GM19239 (cell line): ENCODE data around the gene ZBTB46.

ENCODE experiments used
- DNase-seq: peaks from one replicate; pipeline ENCODE4 v3.0.0; 2011; ENCODE audit warnings: low spot score; ENCODE audit not compliant: insufficient read length
- FAIRE-seq: peaks from 2 replicates; lab custom pipeline; 2011; peaks lifted over from hg19 to GRCh38; lab: Jason Lieb, UNC

ZBTB46 gene

DNA sequence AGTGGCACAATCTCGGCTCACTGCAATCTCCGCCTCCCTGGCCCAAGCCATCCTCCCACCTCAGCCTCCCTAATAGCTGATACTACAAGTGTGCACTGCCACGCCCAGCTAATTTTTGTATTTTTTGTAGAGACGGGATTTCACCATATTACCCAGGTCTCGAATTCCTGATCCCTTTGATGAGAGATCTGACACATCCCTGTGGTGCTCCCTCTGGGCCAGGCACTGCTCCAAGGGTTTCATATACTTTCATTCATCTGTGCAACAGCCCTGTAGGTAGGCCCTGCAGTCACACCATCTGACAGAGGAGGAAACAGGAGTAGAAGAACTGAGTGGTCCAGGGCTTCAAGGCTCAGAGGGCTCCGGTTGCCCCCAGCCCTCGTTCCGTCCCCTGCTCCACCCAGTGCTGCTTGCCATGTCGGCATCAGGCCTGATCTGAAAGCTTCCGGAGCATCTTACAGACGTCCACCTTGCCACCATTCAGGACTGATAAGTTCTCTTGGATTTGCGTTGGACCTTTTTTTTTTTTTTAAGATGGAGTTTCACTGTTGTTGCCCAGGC is 119.9 kb downstream of the ZBTB46 start:
- FAIRE-seq (no peak), DNase-seq (no peak)

DNA sequence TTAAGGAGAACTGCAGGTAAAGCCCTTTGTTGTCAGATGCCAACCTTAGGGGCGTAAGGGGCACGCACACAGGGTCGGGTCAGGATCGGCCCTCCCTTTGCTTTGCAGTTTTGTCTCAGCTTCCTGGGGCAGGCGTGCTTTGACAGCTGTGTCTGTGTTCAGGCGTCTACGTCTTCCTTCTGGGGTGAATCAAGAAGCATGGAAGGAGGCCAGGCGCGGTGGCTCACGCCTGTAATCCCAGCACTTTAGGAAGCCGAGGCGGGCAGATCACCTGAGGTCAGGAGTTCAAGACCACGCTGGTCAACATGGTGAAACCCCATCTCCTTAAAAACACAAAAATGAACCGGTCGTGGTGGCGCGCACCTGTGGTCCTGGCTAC is 121.9 kb downstream of the ZBTB46 start:
- FAIRE-seq (no peak), DNase-seq (no peak)

DNA sequence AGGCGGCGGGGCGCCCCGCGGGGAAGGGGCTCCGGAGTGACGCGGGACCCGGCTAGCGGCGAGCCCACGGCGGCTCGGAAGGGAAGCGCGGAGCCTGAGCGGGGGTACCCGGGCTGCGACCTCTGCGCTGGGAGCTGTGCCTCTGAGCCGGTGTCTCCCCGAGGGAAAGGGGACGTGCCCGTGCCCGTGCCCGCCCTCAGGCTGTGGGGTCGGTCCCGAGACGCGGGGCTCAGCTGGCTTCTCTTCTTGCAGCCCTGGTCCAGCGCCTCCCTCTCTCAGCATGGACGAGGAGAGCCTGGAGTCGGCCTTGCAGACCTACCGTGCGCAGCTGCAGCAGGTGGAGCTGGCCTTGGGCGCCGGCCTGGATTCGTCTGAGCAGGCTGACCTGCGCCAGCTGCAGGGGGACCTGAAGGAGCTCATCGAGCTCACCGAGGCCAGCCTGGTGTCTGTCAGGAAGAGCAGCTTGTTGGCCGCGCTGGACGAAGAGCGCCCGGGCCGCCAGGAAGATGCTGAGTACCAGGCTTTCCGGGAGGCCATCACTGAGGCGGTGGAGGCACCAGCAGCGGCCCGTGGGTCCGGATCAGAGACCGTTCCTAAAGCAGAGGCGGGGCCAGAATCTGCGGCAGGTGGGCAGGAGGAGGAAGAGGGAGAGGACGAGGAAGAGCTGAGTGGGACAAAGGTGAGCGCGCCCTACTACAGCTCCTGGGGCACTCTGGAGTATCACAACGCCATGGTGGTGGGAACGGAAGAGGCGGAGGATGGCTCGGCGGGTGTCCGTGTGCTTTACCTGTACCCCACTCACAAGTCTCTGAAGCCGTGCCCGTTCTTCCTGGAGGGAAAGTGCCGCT is 122.5 kb downstream of the ZBTB46 start:
- DNase-seq (peak; percentile 36), FAIRE-seq (no peak)

DNA sequence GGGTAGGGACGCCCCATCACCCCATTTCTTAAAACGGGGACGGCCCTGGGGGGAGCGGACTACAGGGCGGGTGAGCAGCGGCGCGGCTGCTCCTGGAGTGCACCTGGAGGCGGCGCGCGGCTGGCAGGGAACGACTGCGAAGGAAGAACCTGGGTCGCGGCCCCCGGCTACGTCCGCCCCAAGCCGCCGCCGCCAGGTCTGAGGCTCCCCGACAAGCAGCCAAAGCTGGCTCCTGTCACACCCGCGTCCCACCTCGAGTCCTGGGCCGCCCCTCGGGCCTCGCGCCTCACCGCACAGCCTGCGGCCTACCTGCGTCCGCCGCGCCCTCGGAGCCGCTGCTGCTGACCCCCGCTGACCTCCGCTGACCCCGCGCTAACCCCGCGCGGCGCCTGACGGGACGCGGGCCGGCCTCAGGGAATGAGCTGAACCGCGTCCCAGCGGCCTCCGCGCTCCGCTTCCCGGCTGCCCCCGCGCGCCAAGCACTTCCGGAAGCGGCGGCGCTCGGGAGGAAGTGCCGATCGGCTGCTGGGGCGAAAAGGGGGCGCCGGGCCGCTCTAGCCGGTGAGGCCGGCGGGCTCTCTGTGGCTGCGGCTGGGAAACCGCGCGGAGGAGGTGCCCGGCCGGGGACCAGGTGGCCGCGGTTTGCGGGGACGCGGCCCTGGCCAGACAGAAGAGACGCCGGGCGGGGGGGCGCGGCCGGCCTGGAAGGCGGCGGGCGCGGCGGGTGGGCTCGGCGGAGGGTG is 123.3 kb downstream of the ZBTB46 start, which contains the start of the genes ARFRP1 and ZGPAT:
ARFRP1 (minus strand) TSS at position 419 of the 743 bp plus-strand sequence. CDS start 885 bp downstream, outside the sequence.
ZGPAT (plus strand) TSS at position 482 of the 743 bp plus-strand sequence. CDS start 542 bp downstream, outside the sequence.
- DNase-seq (peak; percentile 92), FAIRE-seq (peak; percentile 52)

DNA sequence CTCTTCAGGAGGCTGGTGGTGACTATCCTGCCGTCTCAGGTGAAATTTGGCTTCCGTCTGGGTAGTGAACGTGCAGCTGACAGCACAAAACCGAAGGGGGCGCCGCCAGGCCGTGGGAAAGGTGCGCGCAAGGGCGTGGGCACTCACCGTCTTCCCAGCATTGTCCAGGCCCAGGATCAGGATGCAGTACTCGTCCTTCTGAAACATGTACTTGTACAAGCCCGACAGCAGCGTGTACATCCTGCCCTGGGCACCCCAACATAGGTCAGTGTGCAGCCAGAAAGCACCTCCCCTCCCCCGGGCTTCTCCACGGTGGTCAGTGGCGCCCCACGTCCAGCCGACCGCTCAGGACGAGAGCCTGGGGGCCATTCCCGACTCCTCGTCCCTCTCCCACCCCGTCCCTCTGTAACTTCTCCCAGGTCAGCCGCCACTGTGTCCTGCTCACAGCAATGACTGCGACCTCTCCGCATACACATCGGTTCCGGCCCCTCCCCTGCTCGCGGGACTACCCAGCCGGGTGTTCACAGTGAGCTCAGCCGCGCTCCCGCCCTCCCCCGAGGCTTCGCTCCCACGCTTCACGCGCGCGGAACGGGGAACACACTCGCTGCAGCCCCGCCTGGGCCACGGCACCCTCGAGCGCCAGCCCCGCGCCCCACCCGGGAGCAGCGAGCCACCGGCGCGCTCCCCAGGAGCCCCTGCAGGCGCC is 124.1 kb downstream of the ZBTB46 start:
- FAIRE-seq: peak; percentile 75

DNA sequence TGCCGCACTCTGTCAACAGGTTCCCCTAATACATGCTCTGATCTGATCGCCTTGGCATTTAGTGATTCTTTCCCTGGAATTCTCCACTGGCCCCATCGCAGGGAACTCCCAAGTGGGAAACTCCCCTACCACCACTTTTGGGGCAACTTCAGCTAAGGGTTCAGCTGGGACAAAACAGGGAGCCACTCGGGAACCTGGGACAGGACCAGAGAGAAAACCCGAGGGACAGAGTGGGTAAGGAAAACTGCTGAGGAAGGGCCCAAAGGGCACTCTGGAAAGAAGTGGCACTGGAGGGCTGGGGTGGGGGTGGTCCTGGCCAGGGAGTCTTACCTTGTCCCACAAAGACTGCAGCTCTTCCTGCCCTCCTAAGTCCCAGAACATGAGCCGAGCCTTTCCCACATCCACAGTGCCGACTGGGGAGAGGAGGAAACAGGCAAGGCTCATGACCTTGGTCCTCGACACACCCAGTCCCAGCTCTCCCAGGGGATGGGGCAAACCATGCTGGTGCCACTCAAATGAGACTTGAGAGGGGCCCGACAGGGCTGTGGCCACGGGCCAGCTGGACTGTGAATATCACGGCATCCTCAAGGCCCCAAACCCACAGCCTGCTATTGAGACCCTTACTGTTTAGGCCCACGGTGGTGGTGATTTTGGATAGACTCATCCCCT is 124.9 kb downstream of the ZBTB46 start:
- no peak for DNase-seq
- FAIRE-seq: no peak

More for the DNA sequence above, 124.1 kb downstream of the ZBTB46 start:
- DNase-seq: peak; percentile 73

DNA sequence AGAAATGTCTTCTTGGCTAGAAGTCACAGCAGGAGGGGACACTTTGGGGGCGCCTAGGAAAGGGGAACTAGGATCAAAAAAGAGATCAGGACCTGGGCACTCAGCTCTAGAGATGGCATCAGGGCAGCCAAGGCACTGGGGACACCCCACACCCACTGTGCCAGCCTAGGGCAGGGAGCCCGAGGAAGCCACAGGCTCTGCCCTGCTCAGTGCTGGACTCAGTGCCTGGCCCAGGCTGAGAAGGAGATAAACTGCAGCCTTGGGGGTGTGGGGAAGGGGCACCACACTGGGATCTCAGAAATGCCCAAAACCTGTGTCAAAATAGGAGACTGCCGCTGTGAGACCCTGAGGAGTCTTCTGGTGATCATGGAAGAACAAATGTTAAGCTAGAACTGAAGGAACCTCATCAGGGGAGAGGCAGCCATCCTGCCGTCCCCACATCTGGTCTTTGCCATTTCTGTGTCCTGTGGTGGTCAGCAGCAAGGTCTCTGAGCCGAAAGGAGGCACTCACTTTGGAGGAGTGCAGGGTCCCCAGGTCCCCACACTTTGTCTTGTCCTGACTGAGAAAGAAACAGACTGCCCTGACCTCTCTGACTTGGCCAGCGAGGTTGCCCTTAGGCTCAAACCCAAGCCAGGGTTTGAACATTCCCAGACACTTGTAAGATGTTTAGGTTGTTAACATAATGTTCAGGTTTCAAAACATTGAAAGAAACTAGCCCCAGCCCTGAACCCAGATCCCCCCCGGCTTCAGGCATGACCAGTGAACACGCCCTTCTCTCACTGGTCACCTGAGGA is 125.6 kb downstream of the ZBTB46 start:
- FAIRE-seq: no peak
- no peak for DNase-seq

DNA sequence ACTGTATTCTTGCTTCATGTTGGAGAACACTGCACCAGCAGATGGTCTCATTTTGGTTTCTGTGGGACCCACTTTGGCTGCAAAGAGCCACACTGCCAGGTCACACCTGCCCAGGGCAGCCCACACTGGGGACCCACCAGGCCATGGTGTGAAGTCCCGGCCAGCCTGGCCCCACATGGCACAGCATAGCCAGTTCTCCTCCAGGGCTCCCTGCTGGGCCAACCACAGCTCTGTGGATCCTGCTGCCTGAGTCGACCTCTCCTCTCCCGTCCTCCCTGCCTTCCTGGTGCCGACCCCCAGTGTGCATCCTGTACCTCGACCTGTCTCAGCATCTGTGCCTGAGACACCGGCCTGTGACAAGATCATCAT is 126.3 kb downstream of the ZBTB46 start:
- DNase-seq (no peak), FAIRE-seq (no peak)

DNA sequence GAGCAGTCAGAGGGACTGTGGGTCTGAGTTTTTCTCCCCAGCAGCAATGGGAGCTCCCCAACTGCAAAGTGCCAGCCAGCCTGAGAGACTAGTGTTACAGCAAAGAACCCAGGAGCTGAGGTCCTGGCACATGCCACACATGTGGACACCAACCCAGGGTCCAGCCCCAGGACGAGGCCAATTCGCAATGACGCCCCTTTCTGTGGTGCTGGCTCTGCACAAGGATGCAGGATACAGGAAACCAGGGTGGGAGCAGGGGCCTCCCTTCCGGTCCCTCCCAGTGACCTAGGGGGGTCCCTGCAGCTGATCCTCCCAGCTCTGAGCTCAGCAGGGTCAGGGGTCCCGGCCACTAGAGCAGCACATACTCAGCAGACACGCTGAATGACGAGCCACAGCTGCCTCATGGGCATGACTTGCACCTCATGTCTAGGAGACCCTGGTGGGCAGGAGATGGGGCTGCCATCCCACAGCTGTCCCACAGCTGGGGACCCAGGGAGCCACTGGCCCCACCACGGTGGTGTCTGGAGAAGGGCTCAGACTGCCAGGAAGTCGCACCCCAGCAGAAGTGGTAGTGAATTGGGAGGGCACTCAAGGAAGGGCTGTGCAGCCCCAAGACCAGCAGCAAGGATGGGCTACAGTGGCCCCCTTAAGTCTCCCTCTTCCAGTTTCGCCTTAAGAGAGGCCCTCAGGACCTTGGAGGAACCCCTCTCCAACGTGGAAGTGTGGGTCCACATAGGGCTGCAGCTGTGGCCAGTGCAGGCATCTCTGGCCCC is 126.9 kb downstream of the ZBTB46 start:
- FAIRE-seq: no peak

DNA sequence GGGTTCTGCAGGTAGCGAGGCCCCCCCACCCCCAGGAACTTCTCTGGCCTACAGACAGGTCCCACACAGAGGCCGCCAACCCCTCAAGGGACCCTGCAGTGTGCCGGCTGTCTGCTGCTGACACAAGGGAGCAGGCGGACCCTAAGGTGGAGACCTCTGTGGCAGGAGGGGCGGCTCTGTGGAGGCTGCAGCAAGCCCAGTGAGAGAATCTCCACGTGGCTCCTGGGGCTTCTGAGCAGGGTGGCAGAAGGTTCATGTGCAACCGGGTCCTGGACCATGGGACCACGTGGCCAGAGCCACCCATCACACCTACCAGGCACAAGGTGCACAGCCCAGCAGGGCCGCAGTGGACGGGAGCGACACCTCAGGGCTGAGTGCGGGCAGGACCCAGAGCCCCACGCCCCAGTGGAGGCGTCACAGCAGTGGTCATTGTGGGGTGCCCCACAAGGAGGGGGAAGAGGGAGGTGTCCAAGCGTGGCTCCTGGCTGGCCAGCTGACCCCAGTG is 127.5 kb downstream of the ZBTB46 start:
- FAIRE-seq (no peak), DNase-seq (no peak)

More for the DNA sequence above, 126.9 kb downstream of the ZBTB46 start:
- no peak for DNase-seq

DNA sequence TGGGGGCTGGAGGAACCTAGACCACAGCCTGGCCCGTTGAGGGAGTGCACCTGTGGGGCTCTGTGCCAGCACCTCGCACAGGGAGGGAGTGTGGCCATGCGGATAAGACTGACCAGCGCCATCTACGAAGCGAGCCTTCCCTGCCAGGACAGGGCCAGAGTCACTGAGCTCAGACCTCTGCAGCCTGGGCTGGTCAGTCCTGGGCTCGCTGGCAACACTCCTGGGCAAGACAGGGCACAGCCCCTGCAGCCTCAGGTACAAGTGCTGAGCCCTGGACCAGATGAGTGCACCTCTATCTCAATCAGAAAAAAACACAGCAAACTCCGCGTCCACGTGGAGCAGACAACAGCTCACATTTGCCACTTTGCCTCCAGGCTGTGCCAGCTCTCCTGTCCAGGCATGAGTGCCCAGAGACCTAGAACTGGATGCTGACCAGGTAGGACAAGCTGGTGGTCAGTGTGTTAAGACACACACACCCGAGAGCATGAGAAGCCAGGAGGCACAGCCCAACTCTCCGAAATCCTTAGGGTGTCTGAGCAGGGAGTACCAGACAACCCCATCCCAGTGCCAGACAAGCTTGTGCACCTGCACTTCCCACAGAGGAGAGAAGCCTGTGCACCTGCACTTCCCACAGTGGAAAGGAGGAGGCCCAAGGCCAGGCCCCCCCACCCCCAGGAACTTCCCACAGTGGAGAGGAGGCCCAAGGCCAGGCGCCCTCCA is 128.2 kb downstream of the ZBTB46 start:
- FAIRE-seq (no peak), DNase-seq (no peak)

DNA sequence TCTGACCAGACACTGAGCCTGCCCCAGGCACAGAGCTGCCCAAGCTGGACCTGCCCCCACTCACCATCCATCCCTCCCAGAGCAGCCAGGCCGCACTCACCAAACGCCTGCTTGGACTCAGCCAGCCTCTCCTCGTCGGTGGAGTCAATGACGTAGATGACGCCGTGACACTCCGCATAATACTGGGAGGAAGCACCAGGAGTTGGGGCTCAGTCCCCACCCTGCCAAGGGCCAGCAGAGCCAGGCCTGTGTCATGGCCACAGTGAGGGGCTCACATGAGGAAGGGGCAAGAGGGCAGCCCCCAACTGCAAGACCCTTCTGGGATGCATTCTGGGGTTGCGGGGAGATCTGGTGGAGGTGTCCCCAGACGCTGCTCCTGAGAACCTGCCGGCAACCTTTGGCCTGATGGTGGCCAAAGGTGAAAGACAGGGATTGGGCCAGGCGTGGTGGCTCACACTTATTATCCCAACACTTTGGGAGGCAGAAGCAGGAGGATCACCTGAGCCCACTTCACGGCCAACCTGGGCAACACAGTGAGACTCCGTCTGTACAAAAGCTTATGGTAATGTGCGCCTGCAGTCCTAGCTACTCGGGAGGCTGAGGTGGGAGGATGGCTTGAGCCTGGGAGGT is 128.9 kb downstream of the ZBTB46 start:
- FAIRE-seq (no peak), DNase-seq (no peak)

DNA sequence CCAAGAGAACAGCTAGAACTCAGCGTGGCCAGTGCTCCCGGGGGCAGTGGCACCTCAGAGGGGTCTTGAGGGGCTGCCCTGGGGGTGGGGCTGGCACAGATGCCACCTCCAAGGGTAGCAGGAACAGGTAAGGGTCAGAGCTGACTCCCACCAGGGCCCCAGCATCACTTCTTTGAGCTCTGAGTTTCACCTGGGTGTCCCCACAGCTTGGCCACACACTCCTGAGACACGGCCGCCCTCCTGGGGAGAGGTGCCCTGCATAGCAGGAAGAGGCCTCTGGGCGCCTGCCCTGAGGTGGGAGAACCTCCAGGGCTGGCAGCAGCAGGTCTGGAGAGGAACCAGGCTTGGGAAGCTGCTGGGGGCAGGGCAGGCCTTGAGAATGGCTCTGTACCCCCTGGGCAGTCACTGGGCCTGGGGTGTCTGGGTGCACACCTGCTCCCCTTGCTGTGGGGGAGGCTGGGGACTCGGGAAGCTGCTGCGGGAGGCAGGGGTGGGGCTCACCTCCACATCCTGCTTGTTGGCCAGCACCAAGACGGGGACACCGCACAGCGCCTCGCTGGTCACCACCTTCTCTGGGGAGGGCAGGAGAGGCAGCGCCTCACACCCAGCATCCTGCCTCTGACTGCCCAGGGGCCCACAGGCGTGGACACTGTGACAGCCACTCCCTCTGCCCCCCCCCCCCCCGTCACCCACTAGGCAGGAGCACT is 129.6 kb downstream of the ZBTB46 start:
- no peak for FAIRE-seq
- DNase-seq: no peak

DNA sequence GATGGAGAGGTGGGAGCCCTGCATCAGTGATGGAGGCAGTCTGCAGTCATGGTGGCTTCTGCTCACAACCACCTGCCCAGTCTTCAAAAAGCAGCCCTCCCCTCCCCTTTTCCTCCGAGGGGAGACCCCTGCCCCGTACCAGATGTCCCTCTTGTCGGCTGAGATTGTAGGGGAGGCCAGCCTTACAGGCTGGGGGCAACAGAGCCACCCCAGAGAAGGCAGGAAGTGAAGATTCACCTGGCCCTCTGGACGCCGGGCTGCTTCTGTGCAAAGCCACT is 130.1 kb downstream of the ZBTB46 start:
- FAIRE-seq (no peak), DNase-seq (no peak)

DNA sequence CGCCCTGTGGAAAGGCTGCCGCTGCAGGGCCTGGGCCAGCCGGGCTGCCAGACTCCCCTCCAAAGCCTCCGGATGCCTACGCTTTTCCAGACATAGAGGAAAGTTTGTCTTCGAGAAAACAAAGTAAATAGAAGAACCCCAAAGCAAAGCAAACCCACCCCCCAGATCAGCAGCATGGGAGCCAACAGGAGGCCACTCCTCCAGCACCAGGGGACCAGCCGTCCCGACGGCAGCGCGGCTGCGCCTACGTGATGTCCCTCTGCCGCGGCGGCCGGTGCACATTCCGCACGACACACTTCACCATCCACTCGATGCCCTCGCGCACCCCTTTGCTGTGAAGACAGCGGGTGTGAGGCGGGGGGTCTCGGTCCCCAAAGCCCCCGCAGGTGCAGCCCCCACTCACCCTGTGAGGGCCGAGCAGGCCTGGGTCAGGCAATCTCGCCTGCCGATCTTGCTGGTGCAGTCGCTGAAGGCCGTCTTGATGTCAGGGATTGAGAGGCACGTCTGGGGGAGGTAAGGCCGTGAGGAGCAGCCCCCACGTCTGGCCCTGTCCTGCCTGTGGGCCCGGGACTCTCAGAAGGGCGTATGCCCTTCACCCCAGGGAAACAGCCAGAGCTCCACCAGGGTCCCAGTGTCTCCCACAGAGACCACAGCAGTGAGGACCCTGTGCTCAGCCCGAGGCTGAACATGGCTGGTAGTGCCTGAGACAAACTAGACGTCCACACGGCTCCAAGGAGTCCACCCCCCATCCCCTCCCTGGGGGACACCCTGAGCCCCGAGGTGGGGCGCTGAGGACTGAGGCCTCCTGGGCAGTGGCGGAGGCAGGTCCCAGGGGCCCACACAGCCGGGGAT is 130.6 kb downstream of the ZBTB46 start:
- FAIRE-seq: no peak

More for the DNA sequence above, 130.6 kb downstream of the ZBTB46 start:
- no peak for DNase-seq
